ENCODE results near the gene EXD3.

Gene EXD3

GRCh38 chr9:137315581-137316011 is 107.4 kb downstream of the EXD3 start:
- Histone ChIP-seq H3K9me3 (ENCODE audit: severe bottlenecking) (no peaks in the 10 kb centered on the region), H3K36me3 (no peaks in the 10 kb centered on the region), H3K27ac (peak overlapping the region; percentile 52; the same call in 1 of the 2 replicates), H3K4me3 (ENCODE audit: low read depth, low read length) (no peak overlapping the region), H3K27me3 (ENCODE audit: insufficient read depth, low read depth, severe bottlenecking) (no peaks in the 10 kb centered on the region)
- no peak for TF ChIP-seq CTCF (IDR thresholded peaks at IDR 0.05; ENCODE audit: low read depth, low read length)
- DNase-seq, result no peak

GRCh38 chr9:137314561-137315560 is 108.1 kb downstream of the EXD3 start:
- Histone ChIP-seq H3K9me3 (ENCODE audit: severe bottlenecking) (no peaks in the 10 kb centered on the region), H3K27me3 (ENCODE audit: insufficient read depth, low read depth, severe bottlenecking) (no peaks in the 10 kb centered on the region), H3K36me3 (no peaks in the 10 kb centered on the region), H3K27ac (peak overlapping the region; percentile 52; the same call in 1 of the 2 replicates), H3K4me3 (ENCODE audit: low read depth, low read length) (no peak overlapping the region)
- no peak for TF ChIP-seq CTCF (IDR thresholded peaks at IDR 0.05; ENCODE audit: low read depth, low read length)
- DNase-seq, result no peak

- Histone ChIP-seq H3K4me3 (ENCODE audit: low read depth, low read length) (no peak overlapping the region), H3K27me3 (ENCODE audit: insufficient read depth, low read depth, severe bottlenecking) (no peaks in the 10 kb centered on the region), H3K36me3 (no peaks in the 10 kb centered on the region), H3K27ac (no peak overlapping the region; the same call in 1 of the 2 replicates), H3K9me3 (ENCODE audit: severe bottlenecking) (no peaks in the 10 kb centered on the region)
- no peak for TF ChIP-seq CTCF (IDR thresholded peaks at IDR 0.05; ENCODE audit: low read depth, low read length)
- DNase-seq, result no peak
Measured at GRCh38 chr9:137313956-137314560, 108.9 kb downstream of the EXD3 start.

- no peak for DNase-seq
Measured at GRCh38 chr9:137313326-137313936, 109.5 kb downstream of the EXD3 start.

GRCh38 chr9:137312852-137313325 is 110.1 kb downstream of the EXD3 start:
- H3K27me3 ChIP-seq (ENCODE audit: insufficient read depth, low read depth, severe bottlenecking), result no peaks in the 10 kb centered on the region
- TF ChIP-seq CTCF (IDR thresholded peaks at IDR 0.05; ENCODE audit: low read depth, low read length), result no peak
- H3K9me3 ChIP-seq (ENCODE audit: severe bottlenecking), result no peaks in the 10 kb centered on the region
- no peaks in the 10 kb centered on the region for H3K36me3 ChIP-seq
- DNase-seq, result no peak
- no peak overlapping the region for H3K27ac ChIP-seq
- H3K4me3 ChIP-seq (ENCODE audit: low read depth, low read length), result no peak overlapping the region

More at GRCh38 chr9:137313326-137313936, 109.5 kb downstream of the EXD3 start:
- H3K36me3 ChIP-seq, result no peaks in the 10 kb centered on the region
- no peak overlapping the region for H3K27ac ChIP-seq
- H3K27me3 ChIP-seq (ENCODE audit: insufficient read depth, low read depth, severe bottlenecking), result no peaks in the 10 kb centered on the region
- TF ChIP-seq CTCF (IDR thresholded peaks at IDR 0.05; ENCODE audit: low read depth, low read length), result no peak
- H3K9me3 ChIP-seq (ENCODE audit: severe bottlenecking), result no peaks in the 10 kb centered on the region
- no peak overlapping the region for H3K4me3 ChIP-seq (ENCODE audit: low read depth, low read length)

Measured in WERI-Rb-1 (cell line).